Measurements from ENCODE around the gene STXBP6.

DNA sequence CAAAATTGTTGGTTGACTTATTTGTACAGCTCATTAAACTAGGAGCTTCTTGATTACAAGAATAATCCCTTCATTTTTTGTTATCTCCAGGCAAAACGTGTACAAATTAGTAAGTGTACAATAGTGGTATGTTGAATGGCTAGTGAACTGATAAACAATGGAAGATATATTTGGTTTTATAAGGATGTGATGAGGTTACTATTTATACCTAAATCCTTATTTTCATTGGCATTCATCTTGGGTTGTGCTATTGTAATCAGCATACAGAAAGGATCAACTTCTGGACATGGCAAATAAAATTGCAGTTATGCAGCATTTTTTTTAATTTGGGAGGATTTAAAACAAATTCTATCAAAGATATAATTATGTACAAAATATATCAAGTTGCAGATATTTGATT is 216.6 kb downstream of the STXBP6 start:
- TF ChIP-seq, protein P1, sequence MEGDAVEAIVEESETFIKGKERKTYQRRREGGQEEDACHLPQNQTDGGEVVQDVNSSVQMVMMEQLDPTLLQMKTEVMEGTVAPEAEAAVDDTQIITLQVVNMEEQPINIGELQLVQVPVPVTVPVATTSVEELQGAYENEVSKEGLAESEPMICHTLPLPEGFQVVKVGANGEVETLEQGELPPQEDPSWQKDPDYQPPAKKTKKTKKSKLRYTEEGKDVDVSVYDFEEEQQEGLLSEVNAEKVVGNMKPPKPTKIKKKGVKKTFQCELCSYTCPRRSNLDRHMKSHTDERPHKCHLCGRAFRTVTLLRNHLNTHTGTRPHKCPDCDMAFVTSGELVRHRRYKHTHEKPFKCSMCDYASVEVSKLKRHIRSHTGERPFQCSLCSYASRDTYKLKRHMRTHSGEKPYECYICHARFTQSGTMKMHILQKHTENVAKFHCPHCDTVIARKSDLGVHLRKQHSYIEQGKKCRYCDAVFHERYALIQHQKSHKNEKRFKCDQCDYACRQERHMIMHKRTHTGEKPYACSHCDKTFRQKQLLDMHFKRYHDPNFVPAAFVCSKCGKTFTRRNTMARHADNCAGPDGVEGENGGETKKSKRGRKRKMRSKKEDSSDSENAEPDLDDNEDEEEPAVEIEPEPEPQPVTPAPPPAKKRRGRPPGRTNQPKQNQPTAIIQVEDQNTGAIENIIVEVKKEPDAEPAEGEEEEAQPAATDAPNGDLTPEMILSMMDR (IDR thresholded peaks at IDR 0.05) = no peak
- TF ChIP-seq POLR2AphosphoS5 (IDR thresholded peaks at IDR 0.05; ENCODE audit: low read depth, low read length) = no peak
